Limb (tissue), 2 donors: Measurements from ENCODE around the gene ATF6.
A peak's percentile ranks its signal among the peaks of the same experiment; 100 is the strongest.

ENCODE experiments used
- DNase-seq, 2 donors: peaks; one replicate each; pipeline ENCODE4 v3.0.0-alpha.2; 2016; ENCODE audit errors: extremely low spot score in 2 of 2

ATF6 gene

GRCh38 chr1:161936786-161937185 lies 170.7 kb downstream of the ATF6 start:
- no peak for DNase-seq

- no peak for DNase-seq
Observed at GRCh38 chr1:161940866-161941591, 174.9 kb downstream of the ATF6 start.

- DNase-seq, result no peak
Observed at GRCh38 chr1:161941726-161942436, 175.8 kb downstream of the ATF6 start.

GRCh38 chr1:161943737-161944136 lies 177.6 kb downstream of the ATF6 start:
- DNase-seq, result no peak

GRCh38 chr1:161944381-161944780 lies 178.3 kb downstream of the ATF6 start:
- DNase-seq, result no peak

- DNase-seq, result no peak
Observed at GRCh38 chr1:161945306-161946060, 179.4 kb downstream of the ATF6 start.

- DNase-seq, result no peak
Observed at GRCh38 chr1:161946071-161946987, 180.2 kb downstream of the ATF6 start.

- no peak for DNase-seq
Observed at GRCh38 chr1:161948435-161948834, 182.3 kb downstream of the ATF6 start.

- no peak for DNase-seq
Observed at GRCh38 chr1:161949548-161949947, 183.4 kb downstream of the ATF6 start.

GRCh38 chr1:161950377-161950776 lies 184.3 kb downstream of the ATF6 start:
- DNase-seq, result no peak

GRCh38 chr1:161951646-161952045 lies 185.5 kb downstream of the ATF6 start:
- DNase-seq, result no peak

GRCh38 chr1:161952607-161953172 lies 186.6 kb downstream of the ATF6 start:
- no peak for DNase-seq

GRCh38 chr1:161953256-161953920 lies 187.3 kb downstream of the ATF6 start:
- DNase-seq, result no peak

GRCh38 chr1:161954050-161954449 lies 187.9 kb downstream of the ATF6 start:
- DNase-seq, result no peak

- no peak for DNase-seq
Observed at GRCh38 chr1:161954466-161954865, 188.3 kb downstream of the ATF6 start.

GRCh38 chr1:161955606-161956005 lies 189.5 kb downstream of the ATF6 start:
- no peak for DNase-seq

GRCh38 chr1:161956097-161956496 lies 190.0 kb downstream of the ATF6 start:
- DNase-seq, result peak; percentile 67 to 90

GRCh38 chr1:161956930-161957329 lies 190.8 kb downstream of the ATF6 start:
- DNase-seq, result no peak

GRCh38 chr1:161958425-161958824 lies 192.3 kb downstream of the ATF6 start:
- no peak for DNase-seq
